Activated T-cell treated with anti-CD3 and anti-CD28 coated beads, Interleukin-2, amount 50 U/mL, for 48 hours (primary cell): ENCODE measurements around the gene PCDHGB2.
"Not testable (repeated sequence)": the region's sequence is repeated elsewhere in the genome, so short reads cannot be mapped to it uniquely, and the experiment has no call there.

ENCODE experiments used
- DNase-seq, 2 experiments: peaks; one replicate each; pipeline ENCODE4 v3.0.0-alpha.2; 2020

The PCDHGB2 gene

DNA sequence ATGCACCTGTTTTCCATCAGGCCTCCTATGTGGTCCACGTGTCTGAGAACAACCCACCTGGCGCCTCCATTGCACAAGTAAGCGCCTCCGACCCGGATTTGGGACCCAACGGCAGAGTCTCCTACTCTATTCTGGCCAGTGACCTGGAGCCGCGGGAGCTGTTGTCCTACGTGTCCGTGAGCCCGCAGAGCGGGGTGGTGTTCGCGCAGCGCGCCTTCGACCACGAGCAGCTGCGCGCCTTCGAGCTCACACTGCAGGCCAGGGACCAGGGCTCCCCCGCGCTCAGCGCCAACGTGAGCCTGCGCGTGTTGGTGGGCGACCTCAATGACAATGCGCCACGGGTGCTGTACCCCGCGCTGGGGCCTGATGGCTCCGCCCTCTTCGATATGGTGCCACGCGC lies 8.2 kb upstream of the PCDHGB2 start:
- DNase-seq = no peak

DNA sequence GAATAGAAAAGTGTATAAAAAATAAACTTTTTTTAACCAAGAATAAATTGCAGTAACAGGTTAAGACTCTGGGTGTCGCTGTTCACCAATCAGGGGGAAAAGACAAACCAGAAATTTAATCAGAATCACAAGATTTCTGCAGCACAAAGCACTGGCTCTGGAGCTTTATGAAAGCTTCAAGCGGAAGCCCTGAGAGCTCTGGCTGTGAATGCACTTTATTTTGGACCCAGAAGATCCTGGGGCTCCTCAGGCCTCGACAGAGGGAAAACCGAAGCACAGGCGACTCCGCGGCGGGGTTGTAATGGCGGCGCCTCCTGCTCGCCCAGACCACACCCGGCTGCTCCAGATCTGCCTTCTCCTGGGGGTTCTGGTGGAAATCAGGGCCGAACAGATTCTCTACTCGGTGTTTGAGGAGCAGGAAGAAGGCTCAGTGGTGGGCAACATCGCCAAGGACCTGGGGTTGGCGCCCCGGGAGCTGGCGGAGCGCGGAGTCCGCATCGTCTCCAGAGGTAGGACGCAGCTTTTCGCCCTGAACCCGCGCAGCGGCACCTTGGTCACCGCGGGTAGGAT lies 4.8 kb upstream of the PCDHGB2 start, which contains the start of gene PCDHGA4:
Gene PCDHGA4 (plus strand): TSS at position 122 of the 570 bp plus-strand sequence. CDS start 87 bp downstream, at position 209.
- DNase-seq = no peak

DNA sequence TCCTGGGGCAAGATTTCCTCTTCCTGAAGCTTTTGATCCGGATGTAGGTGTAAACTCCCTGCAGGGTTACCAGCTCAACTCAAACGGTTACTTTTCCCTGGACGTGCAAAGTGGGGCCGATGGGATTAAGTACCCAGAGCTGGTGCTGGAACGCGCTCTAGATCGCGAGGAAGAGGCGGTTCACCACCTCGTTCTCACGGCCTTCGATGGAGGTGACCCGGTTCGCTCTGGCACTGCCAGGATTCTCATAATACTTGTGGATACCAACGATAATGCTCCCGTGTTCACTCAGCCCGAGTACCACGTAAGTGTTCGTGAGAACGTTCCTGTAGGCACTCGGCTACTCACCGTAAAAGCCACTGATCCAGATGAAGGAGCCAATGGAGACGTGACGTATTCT lies 4.2 kb upstream of the PCDHGB2 start:
- no peak for DNase-seq

DNA sequence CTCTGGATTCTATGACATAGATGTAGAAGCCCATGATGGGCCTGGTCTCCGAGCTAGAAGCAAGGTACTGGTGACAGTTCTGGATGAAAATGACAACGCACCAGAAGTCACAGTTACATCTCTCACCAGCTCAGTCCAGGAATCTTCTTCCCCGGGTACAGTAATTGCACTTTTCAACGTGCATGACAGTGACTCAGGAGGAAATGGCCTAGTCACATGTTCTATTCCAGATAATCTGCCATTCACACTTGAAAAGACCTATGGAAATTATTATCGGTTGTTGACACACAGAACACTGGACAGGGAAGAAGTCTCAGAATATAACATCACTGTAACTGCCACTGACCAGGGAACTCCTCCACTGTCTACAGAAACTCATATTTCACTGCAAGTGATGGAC lies 3.7 kb upstream of the PCDHGB2 start:
- no peak for DNase-seq

- no peak for DNase-seq
Observed at GRCh38 chr5:141356950-141357349, 2.8 kb upstream of the PCDHGB2 start.

DNA sequence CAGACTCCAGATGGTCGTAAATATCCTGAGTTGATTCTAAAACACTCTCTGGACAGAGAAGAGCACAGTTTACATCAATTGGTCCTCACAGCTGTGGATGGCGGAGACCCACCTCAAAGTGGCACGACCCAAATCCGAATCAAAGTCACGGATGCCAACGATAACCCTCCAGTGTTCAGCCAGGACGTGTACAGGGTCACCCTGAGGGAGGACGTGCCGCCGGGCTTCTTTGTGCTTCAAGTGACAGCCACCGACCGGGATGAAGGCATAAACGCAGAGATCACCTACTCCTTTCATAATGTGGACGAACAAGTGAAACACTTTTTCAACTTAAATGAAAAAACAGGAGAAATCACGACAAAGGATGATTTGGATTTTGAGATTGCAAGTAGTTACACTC lies 891 bp downstream of the PCDHGB2 start:
- DNase-seq = no peak

- no peak for DNase-seq
Observed at GRCh38 chr5:141362719-141363118, 2.9 kb downstream of the PCDHGB2 start.

GRCh38 chr5:141363952-141364660 lies 4.3 kb downstream of the PCDHGB2 start, which contains the start of gene PCDHGA5:
TSS of gene PCDHGA5 (plus strand) at chr5:141364162. CDS start at chr5:141364331, 169 bp downstream.
- DNase-seq = no peak

- DNase-seq = no peak
Observed at GRCh38 chr5:141366016-141366896, 6.5 kb downstream of the PCDHGB2 start.

DNA sequence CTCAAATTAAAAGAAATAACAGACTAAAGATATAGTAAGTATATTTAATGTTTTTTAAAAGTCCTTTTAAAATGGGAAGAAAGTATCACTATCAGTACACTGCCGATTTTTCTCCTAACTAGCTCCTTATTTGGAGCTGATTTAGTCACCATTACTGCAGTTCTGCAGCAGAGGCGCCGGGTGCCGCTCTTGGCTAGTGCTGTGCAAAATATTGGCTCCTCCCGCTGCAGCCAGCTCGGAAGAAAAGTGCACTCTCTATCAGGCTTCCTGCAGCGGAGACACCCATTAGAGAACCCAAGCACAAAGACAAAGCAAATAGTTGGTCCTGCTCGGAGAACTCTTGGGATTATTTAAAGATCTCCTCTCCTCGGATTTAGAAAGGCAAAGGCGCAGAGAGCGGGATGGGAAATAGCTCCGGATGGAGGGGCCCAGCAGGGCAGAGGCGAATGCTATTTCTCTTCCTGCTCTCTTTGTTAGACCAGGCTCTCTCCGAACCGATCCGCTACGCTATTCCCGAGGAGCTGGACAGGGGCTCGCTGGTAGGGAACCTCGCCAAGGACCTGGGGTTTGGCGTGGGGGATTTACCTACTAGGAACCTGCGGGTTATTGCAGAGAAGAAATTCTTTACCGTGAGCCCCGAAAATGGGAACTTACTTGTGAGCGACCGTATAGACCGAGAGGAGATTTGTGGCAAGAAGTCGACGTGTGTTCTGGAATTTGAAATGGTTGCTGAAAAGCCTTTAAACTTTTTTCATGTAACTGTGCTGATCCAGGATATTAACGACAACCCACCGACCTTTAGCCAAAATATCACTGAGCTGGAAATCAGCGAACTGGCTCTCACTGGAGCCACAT lies 10.4 kb downstream of the PCDHGB2 start, which contains the start of gene PCDHGB3:
Gene PCDHGB3 (plus strand): TSS at position 249 of the 855 bp plus-strand sequence. CDS start 153 bp downstream, at position 402.
- no peak for DNase-seq

DNA sequence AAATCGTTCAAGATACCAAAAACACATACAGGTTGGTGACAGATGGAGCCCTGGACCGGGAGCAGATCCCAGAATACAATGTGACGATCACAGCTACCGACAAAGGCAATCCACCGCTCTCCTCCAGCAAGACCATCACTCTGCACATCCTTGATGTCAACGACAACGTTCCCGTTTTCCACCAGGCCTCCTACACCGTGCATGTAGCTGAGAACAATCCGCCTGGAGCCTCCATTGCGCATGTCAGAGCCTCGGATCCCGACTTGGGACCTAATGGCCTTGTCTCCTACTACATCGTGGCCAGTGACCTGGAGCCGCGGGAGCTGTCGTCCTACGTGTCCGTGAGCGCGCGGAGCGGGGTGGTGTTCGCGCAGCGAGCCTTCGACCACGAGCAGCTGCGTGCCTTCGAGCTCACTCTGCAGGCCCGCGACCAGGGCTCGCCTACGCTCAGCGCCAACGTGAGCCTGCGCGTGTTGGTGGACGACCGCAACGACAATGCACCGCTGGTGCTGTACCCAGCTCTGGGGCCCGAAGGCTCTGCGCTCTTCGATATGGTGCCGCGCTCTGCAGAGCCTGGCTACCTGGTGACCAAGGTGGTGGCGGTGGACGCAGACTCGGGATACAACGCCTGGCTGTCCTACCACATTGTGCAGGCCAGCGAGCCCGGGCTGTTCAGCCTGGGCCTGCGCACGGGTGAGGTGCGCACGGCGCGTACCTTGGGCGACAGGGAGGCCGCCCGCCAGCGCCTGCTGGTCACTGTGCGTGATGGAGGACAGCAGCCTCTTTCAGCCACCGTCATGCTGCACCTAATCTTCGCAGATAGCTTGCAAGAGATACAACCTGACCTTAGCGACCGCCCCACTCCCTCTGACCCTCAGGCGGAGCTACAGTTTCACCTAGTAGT lies 12.0 kb downstream of the PCDHGB2 start:
- DNase-seq = no peak

- no peak for DNase-seq
Observed at GRCh38 chr5:141373673-141374317, 14.0 kb downstream of the PCDHGB2 start, which contains the start of gene PCDHGA6. TSS of gene PCDHGA6 (plus strand) at chr5:141373891. CDS start at chr5:141374084, 193 bp downstream.

- DNase-seq = no peak
Observed at GRCh38 chr5:141374627-141375026, 14.8 kb downstream of the PCDHGB2 start.

DNA sequence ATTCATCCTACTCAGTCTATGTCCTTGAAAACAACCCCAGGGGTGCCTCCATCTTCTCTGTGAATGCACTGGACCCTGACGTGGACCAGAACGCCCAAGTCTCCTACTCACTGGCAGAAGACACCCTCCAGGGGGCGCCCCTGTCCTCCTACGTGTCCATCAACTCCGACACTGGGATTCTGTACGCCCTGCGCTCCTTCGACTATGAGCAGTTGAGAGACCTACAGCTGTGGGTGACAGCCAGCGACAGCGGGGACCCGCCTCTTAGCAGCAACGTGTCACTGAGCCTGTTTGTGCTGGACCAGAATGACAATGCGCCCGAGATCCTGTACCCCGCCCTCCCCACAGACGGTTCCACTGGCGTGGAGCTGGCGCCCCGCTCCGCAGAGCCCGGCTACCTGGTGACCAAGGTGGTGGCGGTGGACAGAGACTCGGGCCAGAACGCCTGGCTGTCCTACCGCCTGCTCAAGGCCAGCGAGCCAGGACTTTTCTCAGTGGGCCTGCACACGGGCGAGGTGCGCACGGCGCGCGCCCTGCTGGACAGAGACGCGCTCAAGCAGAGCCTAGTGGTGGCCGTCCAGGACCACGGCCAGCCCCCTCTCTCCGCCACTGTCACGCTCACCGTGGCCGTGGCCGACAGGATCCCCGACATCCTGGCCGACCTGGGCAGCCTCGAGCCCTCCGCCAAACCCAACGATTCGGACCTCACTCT lies 15.8 kb downstream of the PCDHGB2 start:
- DNase-seq = not testable (repeated sequence)

DNA sequence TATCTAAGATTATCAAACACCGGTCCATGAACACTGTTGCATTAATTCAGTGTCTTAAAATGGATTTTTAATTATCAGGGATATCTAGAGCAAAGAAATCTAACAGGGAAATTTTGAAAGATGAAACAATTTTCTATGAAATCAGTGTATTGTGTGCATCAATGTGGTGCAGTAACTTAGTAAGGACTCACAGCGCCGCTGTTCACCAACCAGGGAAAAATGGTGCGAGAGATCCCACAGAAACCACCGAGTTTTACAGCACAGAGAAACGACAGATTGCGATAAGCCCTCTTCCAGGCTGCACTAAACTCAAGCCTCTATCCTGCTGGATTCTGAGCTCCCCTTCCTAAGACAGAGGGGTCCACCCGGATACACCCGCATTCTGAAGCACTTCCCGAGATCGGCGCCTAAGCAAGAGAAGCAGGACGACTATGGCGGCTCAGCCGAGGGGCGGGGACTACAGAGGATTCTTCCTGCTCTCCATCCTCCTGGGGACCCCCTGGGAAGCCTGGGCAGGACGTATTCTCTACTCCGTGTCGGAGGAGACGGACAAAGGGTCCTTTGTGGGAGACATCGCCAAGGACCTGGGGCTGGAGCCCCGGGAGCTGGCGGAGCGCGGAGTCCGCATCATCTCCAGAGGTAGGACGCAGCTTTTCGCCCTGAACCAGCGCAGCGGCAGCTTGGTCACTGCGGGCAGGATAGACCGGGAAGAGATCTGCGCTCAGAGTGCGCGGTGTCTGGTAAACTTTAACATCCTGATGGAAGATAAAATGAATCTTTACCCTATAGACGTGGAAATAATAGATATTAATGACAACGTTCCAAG lies 22.9 kb downstream of the PCDHGB2 start, which contains the start of gene PCDHGA7:
Gene PCDHGA7 (plus strand): TSS at position 274 of the 826 bp plus-strand sequence. CDS start 158 bp downstream, at position 432.
- no peak for DNase-seq

DNA sequence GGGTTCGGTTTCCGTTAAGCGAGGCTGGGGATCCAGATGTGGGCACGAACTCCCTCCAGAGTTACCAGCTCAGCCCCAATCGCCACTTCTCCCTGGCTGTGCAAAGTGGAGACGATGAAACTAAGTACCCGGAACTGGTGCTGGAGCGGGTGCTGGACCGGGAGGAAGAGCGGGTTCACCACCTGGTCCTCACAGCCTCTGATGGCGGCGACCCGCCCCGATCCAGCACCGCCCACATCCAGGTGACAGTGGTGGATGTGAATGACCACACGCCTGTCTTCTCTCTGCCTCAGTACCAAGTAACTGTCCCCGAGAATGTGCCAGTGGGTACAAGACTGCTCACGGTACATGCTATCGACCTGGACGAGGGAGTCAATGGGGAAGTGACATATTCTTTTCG lies 23.6 kb downstream of the PCDHGB2 start:
- no peak for DNase-seq

- DNase-seq = no peak
Observed at GRCh38 chr5:141384471-141385267, 24.9 kb downstream of the PCDHGB2 start.
